ENCODE results near the gene R3HDM4. TPM values are rescaled to one million over a fixed set of nuclear protein-coding genes. Genes with fewer than 3 reads are reported as not detected.

The R3HDM4 gene
- polyA plus RNA-seq, 2 donors, result 66.1 to 84.8 TPM

DNA sequence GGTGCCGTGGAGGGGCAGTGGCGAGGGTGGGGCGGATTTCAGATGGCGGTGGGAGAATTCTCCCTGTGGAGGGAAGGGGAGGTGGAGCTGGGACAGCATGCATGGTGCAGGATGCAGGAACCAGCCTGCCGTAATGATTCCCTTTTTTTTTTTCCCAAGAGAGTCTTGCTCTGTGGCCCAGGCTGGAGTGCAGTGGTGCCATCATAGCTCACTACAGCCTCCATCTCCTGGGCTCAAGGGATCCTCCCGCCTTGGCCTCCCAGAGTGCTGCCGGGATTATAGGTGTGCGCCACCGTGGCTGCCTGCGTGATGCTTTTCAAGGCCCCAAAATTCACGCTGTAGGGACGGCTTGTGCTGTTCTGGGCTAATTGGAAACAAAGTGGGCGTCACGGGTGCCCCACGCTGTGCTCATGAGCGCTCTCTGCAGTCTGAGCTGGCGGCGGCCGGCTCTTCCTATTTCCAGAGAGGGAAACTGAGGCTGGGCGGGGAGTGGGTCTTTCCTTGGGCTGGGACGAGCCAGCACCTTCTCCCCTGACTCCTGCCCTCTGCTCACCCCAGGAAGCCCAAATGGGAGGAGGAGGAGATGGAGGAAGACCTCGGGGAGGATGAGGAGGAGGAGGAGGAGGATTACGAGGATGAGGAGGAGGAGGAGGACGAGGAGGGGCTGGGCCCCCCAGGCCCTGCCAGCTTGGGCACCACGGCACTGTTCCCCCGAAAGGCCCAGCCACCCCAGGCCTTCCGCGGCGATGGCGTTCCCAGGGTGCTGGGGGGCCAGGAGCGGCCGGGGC lies 19.0 kb upstream of the R3HDM4 start:
- H3K27ac ChIP-seq (ENCODE audit: low read depth in 2 of 2, low read length in 1 of 2), result no peak overlapping the region
- H3K36me3 ChIP-seq (ENCODE audit: control insufficient read depth in 2 of 2, insufficient read depth in 2 of 2, low read length in 1 of 2), result peaks cover 0 to 4% of the 10 kb centered on the region in 2 donors
- H3K4me1 ChIP-seq (ENCODE audit: control insufficient read depth in 2 of 2, insufficient read depth in 2 of 2, low read length in 1 of 2), result peaks cover 0 to 18% of the 10 kb centered on the region in 2 donors
- no peaks in the 10 kb centered on the region for H3K27me3 ChIP-seq (ENCODE audit: control insufficient read depth in 1 of 2, insufficient read depth in 2 of 2, low read length in 2 of 2)
- H3K9me3 ChIP-seq (ENCODE audit: control insufficient read depth in 2 of 2, insufficient read depth in 1 of 2, low read depth in 1 of 2, low read length in 1 of 2), result no peaks in the 10 kb centered on the region
- WGBS, 2 donors, result 86 to 90% methylated on average over 29 to 32 of the region's 32 CpGs
- H3K4me3 ChIP-seq (ENCODE audit: low read depth in 1 of 2, low read length in 2 of 2), result no peak overlapping the region

- Histone ChIP-seq H3K27ac (ENCODE audit: low read depth in 2 of 2, low read length in 1 of 2) (no peak overlapping the region), H3K27me3 (ENCODE audit: control insufficient read depth in 1 of 2, insufficient read depth in 2 of 2, low read length in 2 of 2) (no peaks in the 10 kb centered on the region), H3K4me1 (ENCODE audit: control insufficient read depth in 2 of 2, insufficient read depth in 2 of 2, low read length in 1 of 2) (peaks cover under 1 to 15% of the 10 kb centered on the region in 2 donors), H3K4me3 (ENCODE audit: low read depth in 1 of 2, low read length in 2 of 2) (no peak overlapping the region), H3K9me3 (ENCODE audit: control insufficient read depth in 2 of 2, insufficient read depth in 1 of 2, low read depth in 1 of 2, low read length in 1 of 2) (no peaks in the 10 kb centered on the region), H3K36me3 (ENCODE audit: control insufficient read depth in 2 of 2, insufficient read depth in 2 of 2, low read length in 1 of 2) (peaks cover 0 to 4% of the 10 kb centered on the region in 2 donors)
- 96% methylated on average over 6 of the region's 6 CpGs for WGBS, 2 donors
These were observed 16.9 kb upstream of the R3HDM4 start for GRCh38 chr19:929891-930258.

GRCh38 chr19:929203-929890 lies 16.3 kb upstream of the R3HDM4 start:
- Histone ChIP-seq H3K36me3 (ENCODE audit: control insufficient read depth in 2 of 2, insufficient read depth in 2 of 2, low read length in 1 of 2) (peaks cover 0 to 4% of the 10 kb centered on the region in 2 donors), H3K9me3 (ENCODE audit: control insufficient read depth in 2 of 2, insufficient read depth in 1 of 2, low read depth in 1 of 2, low read length in 1 of 2) (no peaks in the 10 kb centered on the region), H3K27ac (ENCODE audit: low read depth in 2 of 2, low read length in 1 of 2) (no peak overlapping the region), H3K4me1 (ENCODE audit: control insufficient read depth in 2 of 2, insufficient read depth in 2 of 2, low read length in 1 of 2) (peaks cover 3 to 19% of the 10 kb centered on the region in 2 donors), H3K27me3 (ENCODE audit: control insufficient read depth in 1 of 2, insufficient read depth in 2 of 2, low read length in 2 of 2) (no peaks in the 10 kb centered on the region), H3K4me3 (ENCODE audit: low read depth in 1 of 2, low read length in 2 of 2) (no peak overlapping the region)
- 94% methylated on average over 48 to 51 of the region's 51 CpGs for WGBS, 2 donors

GRCh38 chr19:928471-929202 lies 15.6 kb upstream of the R3HDM4 start:
- H3K4me1 ChIP-seq (ENCODE audit: control insufficient read depth in 2 of 2, insufficient read depth in 2 of 2, low read length in 1 of 2), result peaks cover 3 to 19% of the 10 kb centered on the region in 2 donors
- 86 to 87% methylated on average over 18 of the region's 18 CpGs for WGBS, 2 donors
- H3K4me3 ChIP-seq (ENCODE audit: low read depth in 1 of 2, low read length in 2 of 2), result no peak overlapping the region
- no peaks in the 10 kb centered on the region for H3K27me3 ChIP-seq (ENCODE audit: control insufficient read depth in 1 of 2, insufficient read depth in 2 of 2, low read length in 2 of 2)
- H3K36me3 ChIP-seq (ENCODE audit: control insufficient read depth in 2 of 2, insufficient read depth in 2 of 2, low read length in 1 of 2), result peaks cover 0 to 4% of the 10 kb centered on the region in 2 donors
- no peak overlapping the region for H3K27ac ChIP-seq (ENCODE audit: low read depth in 2 of 2, low read length in 1 of 2)
- no peaks in the 10 kb centered on the region for H3K9me3 ChIP-seq (ENCODE audit: control insufficient read depth in 2 of 2, insufficient read depth in 1 of 2, low read depth in 1 of 2, low read length in 1 of 2)

GRCh38 chr19:927780-928401 lies 14.9 kb upstream of the R3HDM4 start:
- 73 to 79% methylated on average over 12 of the region's 12 CpGs for WGBS, 2 donors
- Histone ChIP-seq H3K9me3 (ENCODE audit: control insufficient read depth in 2 of 2, insufficient read depth in 1 of 2, low read depth in 1 of 2, low read length in 1 of 2) (no peaks in the 10 kb centered on the region), H3K4me1 (ENCODE audit: control insufficient read depth in 2 of 2, insufficient read depth in 2 of 2, low read length in 1 of 2) (peaks cover 3 to 13% of the 10 kb centered on the region in 2 donors), H3K27me3 (ENCODE audit: control insufficient read depth in 1 of 2, insufficient read depth in 2 of 2, low read length in 2 of 2) (no peaks in the 10 kb centered on the region), H3K36me3 (ENCODE audit: control insufficient read depth in 2 of 2, insufficient read depth in 2 of 2, low read length in 1 of 2) (peaks cover 0 to 4% of the 10 kb centered on the region in 2 donors), H3K4me3 (ENCODE audit: low read depth in 1 of 2, low read length in 2 of 2) (no peak overlapping the region), H3K27ac (ENCODE audit: low read depth in 2 of 2, low read length in 1 of 2) (peak overlapping the region in 1 of 2 donors; percentile 11)

GRCh38 chr19:927351-927779 lies 14.3 kb upstream of the R3HDM4 start:
- 19 to 21% methylated on average over 15 of the region's 15 CpGs for WGBS, 2 donors
- Histone ChIP-seq H3K4me1 (ENCODE audit: control insufficient read depth in 2 of 2, insufficient read depth in 2 of 2, low read length in 1 of 2) (peaks cover 3 to 9% of the 10 kb centered on the region in 2 donors), H3K27me3 (ENCODE audit: control insufficient read depth in 1 of 2, insufficient read depth in 2 of 2, low read length in 2 of 2) (no peaks in the 10 kb centered on the region), H3K27ac (ENCODE audit: low read depth in 2 of 2, low read length in 1 of 2) (peak overlapping the region; percentile 26 to 35), H3K9me3 (ENCODE audit: control insufficient read depth in 2 of 2, insufficient read depth in 1 of 2, low read depth in 1 of 2, low read length in 1 of 2) (no peaks in the 10 kb centered on the region), H3K36me3 (ENCODE audit: control insufficient read depth in 2 of 2, insufficient read depth in 2 of 2, low read length in 1 of 2) (peaks cover 0 to 4% of the 10 kb centered on the region in 2 donors), H3K4me3 (ENCODE audit: low read depth in 1 of 2, low read length in 2 of 2) (peak overlapping the region in 1 of 2 donors; percentile 83)

DNA sequence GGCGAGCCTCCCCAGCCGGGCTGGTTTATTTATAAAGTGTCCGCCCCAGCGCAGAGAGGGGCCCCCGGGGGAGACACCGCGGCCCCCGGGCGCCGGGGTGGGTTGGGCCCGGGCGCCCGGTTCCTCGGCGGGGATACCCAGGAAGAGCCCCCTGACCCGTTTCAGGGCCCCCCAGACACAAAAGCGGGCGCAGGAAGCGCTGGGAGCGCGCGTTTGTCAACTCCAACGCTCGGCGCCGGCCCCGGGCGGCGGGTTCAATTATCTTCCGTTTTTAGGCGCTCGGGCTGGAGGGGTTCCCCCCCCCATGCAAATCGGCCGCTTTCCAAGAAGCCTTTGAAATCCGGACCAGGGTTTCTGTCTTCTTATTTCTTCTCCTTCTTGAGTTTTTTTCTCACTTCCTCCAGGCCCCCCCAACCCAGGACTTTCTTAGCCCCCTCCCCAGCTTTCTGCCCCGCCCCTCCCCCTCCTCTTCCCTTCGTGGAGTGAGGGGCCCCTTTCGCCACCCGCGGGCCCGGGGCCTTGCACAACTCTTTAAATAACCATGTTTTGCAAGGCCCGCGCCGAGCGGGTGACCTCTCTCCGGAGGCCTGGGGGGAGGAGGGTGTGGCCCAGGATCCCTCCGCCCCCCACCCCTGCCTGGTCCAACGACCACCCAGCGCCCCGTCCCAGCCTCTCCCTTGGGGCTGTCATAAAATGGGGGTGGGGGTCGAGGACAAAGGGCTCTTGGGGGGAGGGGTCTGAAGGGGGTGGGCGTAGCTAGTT lies 13.8 kb upstream of the R3HDM4 start:
- peak overlapping the region; percentile 81 to 83 for H3K4me3 ChIP-seq (ENCODE audit: low read depth in 1 of 2, low read length in 2 of 2)
- 1 to 2% methylated on average over 49 to 52 of the region's 52 CpGs for WGBS, 2 donors
- H3K9me3 ChIP-seq (ENCODE audit: control insufficient read depth in 2 of 2, insufficient read depth in 1 of 2, low read depth in 1 of 2, low read length in 1 of 2), result no peaks in the 10 kb centered on the region
- H3K27ac ChIP-seq (ENCODE audit: low read depth in 2 of 2, low read length in 1 of 2), result peak overlapping the region; percentile 67 to 79
- H3K4me1 ChIP-seq (ENCODE audit: control insufficient read depth in 2 of 2, insufficient read depth in 2 of 2, low read length in 1 of 2), result peaks cover 3 to 5% of the 10 kb centered on the region in 2 donors
- H3K36me3 ChIP-seq (ENCODE audit: control insufficient read depth in 2 of 2, insufficient read depth in 2 of 2, low read length in 1 of 2), result peaks cover 0 to 4% of the 10 kb centered on the region in 2 donors
- no peaks in the 10 kb centered on the region for H3K27me3 ChIP-seq (ENCODE audit: control insufficient read depth in 1 of 2, insufficient read depth in 2 of 2, low read length in 2 of 2)

DNA sequence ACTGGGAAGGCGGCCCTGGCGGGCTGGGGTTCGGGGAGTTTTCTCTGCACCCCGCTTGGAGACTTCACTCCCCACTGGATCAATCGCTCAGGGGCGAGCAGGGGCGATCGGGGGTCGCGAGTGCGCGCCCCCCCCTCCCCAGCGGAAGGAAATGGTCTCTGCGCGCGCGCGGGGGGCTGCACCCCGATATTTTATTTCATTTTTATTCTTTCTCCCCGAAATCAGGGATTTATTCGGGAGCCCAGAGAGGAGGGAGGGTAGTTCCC lies 13.2 kb upstream of the R3HDM4 start:
- H3K27me3 ChIP-seq (ENCODE audit: control insufficient read depth in 1 of 2, insufficient read depth in 2 of 2, low read length in 2 of 2), result no peaks in the 10 kb centered on the region
- H3K36me3 ChIP-seq (ENCODE audit: control insufficient read depth in 2 of 2, insufficient read depth in 2 of 2, low read length in 1 of 2), result peaks cover 0 to 4% of the 10 kb centered on the region in 2 donors
- H3K27ac ChIP-seq (ENCODE audit: low read depth in 2 of 2, low read length in 1 of 2), result peak overlapping the region; percentile 67 to 79
- peaks cover 3 to 5% of the 10 kb centered on the region in 2 donors for H3K4me1 ChIP-seq (ENCODE audit: control insufficient read depth in 2 of 2, insufficient read depth in 2 of 2, low read length in 1 of 2)
- no peaks in the 10 kb centered on the region for H3K9me3 ChIP-seq (ENCODE audit: control insufficient read depth in 2 of 2, insufficient read depth in 1 of 2, low read depth in 1 of 2, low read length in 1 of 2)
- peak overlapping the region; percentile 81 to 83 for H3K4me3 ChIP-seq (ENCODE audit: low read depth in 1 of 2, low read length in 2 of 2)
- WGBS, 2 donors, result 0% methylated on average over 21 of the region's 21 CpGs

Data from esophagus (tissue), 2 donors.